Epithelial cell of proximal tubule (primary cell): ENCODE data around the gene PPP1R26. TPM values are rescaled to one million over a fixed set of nuclear protein-coding genes. Genes with fewer than 3 reads are reported as not detected.

Experiments used
- DNase-seq: peaks from one replicate; pipeline ENCODE4 v3.0.0-alpha.2; 2011; ENCODE audit warnings: low read depth
- H3K4me3 ChIP-seq: 2 replicates; pipeline ENCODE4 v1.5.1; 2011; ENCODE audit warnings: low read depth, mild to moderate bottlenecking, low read length
- CTCF ChIP-seq: conservative IDR thresholded peaks from 2 replicates; pipeline ENCODE4 v1.5.1; 2012; ENCODE audit warnings: low read depth, mild to moderate bottlenecking, low read length
- total RNA-seq: library from RNA; depleted of rRNA; stranded (reverse); fragments of >200 nt; gene quantifications from 2 replicates; pipeline ENCODE4 v1.2.3, GENCODE V29; 2015

PPP1R26 gene
- total RNA-seq, 1 donor from 2014 or later, result 23.2 TPM

DNA sequence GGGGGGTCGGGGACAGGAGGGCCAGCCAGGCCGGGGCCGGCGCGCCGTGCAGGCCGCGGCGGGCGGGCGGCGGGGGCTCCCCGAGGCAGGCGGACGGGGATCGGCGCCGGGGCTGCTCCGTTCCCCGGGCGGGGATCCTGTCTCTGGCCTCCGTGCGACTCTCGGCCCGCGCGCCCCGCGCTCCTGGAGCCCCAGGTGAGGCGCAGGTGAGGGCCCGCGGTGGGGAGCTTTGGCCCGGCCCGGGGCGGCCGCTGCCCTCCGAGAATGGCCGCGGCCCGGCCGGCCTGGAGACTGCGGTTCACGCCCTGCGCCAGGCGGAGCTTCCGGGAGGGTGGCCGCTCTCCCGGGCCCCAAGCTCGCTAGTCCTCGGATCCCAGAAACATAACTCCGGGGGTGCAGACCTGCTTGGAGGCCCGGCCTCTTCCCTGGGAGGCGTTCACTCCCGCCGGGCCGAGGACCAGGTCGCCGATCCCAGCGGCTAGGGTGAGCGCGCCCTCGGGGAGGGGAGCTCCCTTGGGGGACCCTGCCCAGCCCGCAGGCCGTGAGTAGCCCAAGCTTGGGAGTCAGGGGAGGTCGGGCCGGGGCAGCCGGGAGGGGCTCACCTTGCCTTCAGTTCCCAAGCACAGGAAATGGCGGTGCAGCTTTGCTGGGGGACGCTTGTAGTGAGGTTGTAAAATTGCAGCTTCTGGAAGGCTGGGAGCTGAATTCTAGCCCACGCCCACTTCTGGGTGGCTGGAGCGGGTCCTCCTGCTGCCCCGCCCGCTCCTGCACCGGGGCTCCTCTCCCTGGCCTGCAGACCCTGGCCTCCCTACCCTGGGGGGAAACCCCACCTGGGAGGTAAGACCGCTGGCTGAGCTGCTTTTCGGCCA, 723 bp downstream of the PPP1R26 start:
- H3K4me3 ChIP-seq, result peak overlapping the region; percentile 88
- no peak for TF ChIP-seq CTCF
- no peak for DNase-seq

GRCh38 chr9:135480940-135481310, 1.3 kb downstream of the PPP1R26 start:
- no peak for DNase-seq
- TF ChIP-seq CTCF, result no peak
- peak overlapping the region; percentile 88 for H3K4me3 ChIP-seq

- H3K4me3 ChIP-seq, result no peak overlapping the region
- DNase-seq, result no peak
- TF ChIP-seq CTCF, result no peak
Measured at GRCh38 chr9:135482015-135482754, 2.6 kb downstream of the PPP1R26 start.

GRCh38 chr9:135484460-135485277, 5.1 kb downstream of the PPP1R26 start:
- DNase-seq, result no peak
- no peak overlapping the region for H3K4me3 ChIP-seq
- TF ChIP-seq CTCF, result no peak

- no peak for DNase-seq
- no peak for TF ChIP-seq CTCF
- H3K4me3 ChIP-seq, result no peak overlapping the region
Measured at GRCh38 chr9:135485385-135485784, 5.8 kb downstream of the PPP1R26 start.

DNA sequence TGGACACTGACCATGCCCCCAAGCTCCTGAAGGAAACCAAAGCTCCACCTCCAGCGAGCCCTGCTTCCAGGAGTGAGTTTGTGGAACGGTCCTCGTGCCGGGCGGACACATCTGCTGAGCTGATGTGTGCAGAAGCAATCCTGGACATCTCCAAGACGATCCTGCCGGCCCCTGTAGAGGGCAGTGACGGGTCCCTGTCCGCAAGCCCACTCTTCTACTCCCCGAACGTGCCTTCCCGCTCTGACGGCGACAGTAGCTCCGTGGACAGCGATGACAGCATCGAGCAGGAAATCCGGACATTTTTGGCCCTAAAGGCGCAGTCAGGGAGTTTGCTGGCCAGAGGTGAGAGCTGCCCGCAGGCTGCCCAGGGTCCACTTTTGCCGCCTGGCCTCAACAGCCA, 6.2 kb downstream of the PPP1R26 start:
- no peak overlapping the region for H3K4me3 ChIP-seq
- no peak for DNase-seq
- TF ChIP-seq CTCF, result no peak
